HepG2 (cell line): ENCODE data around the gene ZMIZ2. TPM values are rescaled to one million over a fixed set of nuclear protein-coding genes. Genes with fewer than 3 reads are reported as not detected.

Source experiments
- ATAC-seq: fragments of 200-7000 bp; cut with Tn5 transposase; 3 replicates; pipeline ENCODE4 v1.9.1; 2020; ENCODE audit warnings: mild to moderate bottlenecking, moderate library complexity
- BruUV-seq: library from RNA; stranded (reverse); fragments of 400-500 nt; replicated peaks from 2 replicates; lab custom pipeline; 2021; lab: Mats Ljungman, UMichigan
- CTCF ChIA-PET: fragments of 300-600 bp; formaldehyde crosslinking; extraction: SDS; loops from one replicate; lab custom pipeline; 2021; ENCODE audit warnings: low total read pairs, inconsistent platforms, low intra/inter-chr PET ratio; lab: Yijun Ruan, JAX
- POLR2A ChIA-PET: fragments of 350-600 bp; sonication (Branson Sonifier 250); formaldehyde crosslinking; loops from one replicate; lab custom pipeline; 2020; ENCODE audit warnings: antibody characterized with exemption, inconsistent platforms; lab: Yijun Ruan, JAX
- DNase-seq: peaks from one replicate; pipeline ENCODE4 v3.0.0-alpha.2; 2015; ENCODE audit warnings: low spot score
- FAIRE-seq: peaks from 3 replicates; lab custom pipeline; 2011; peaks lifted over from hg19 to GRCh38; lab: Jason Lieb, UNC
- H2AFZ ChIP-seq: one replicate; pipeline ENCODE4 v1.6.1; 2011; ENCODE audit warnings: low read length, inconsistent platforms
- H3K27ac ChIP-seq: fragments of 300-600 bp; 3 replicates; pipeline ENCODE4 v1.8.0; 2011; ENCODE audit warnings: mixed run types, mild to moderate bottlenecking, mixed read lengths, low read length, inconsistent platforms; ENCODE audit not compliant: insufficient read depth; ENCODE audit errors: extremely low read length
- H3K27me3 ChIP-seq, 2 experiments: fragments of 200-600 bp in 1 of 2; 2 replicates in 1 of 2; 3 replicates in 1 of 2; pipeline versions ENCODE4 v1.6.0 to v1.8.0; 2011; ENCODE audit warnings: low read length in 2 of 2, mild to moderate bottlenecking in 2 of 2, moderate library complexity in 2 of 2, inconsistent platforms in 1 of 2; ENCODE audit not compliant: insufficient read depth in 2 of 2, control insufficient read depth in 1 of 2
- H3K36me3 ChIP-seq, 2 experiments: fragments of 200-600 bp in 1 of 2; replicated peaks in 1 of 2; 2 replicates in 1 of 2; 3 replicates in 1 of 2; pipeline versions ENCODE4 v1.5.1 to v1.8.0; 2011; ENCODE audit warnings: low read length in 2 of 2, inconsistent platforms in 1 of 2; ENCODE audit not compliant: insufficient read depth in 2 of 2, control insufficient read depth in 1 of 2
- H3K4me1 ChIP-seq: 2 replicates; pipeline ENCODE4 v1.5.1; 2012; ENCODE audit warnings: low read length, inconsistent platforms; ENCODE audit not compliant: insufficient read depth
- H3K4me2 ChIP-seq: 2 replicates; pipeline ENCODE4 v1.6.0; 2011; ENCODE audit warnings: low read depth, low read length, inconsistent platforms
- H3K4me3 ChIP-seq, 3 experiments: fragments of 200-600 bp in 1 of 3; sonication (generic), shearing (Covaris generic) in 1 of 3; replicated peaks in 1 of 3; 2 replicates each; pipeline ENCODE4 v1.5.1; 2011 to 2016; ENCODE audit warnings: low read length in 3 of 3, inconsistent platforms in 2 of 3, low read depth in 2 of 3, mild to moderate bottlenecking in 2 of 3, control low read depth in 1 of 3, mixed read lengths in 1 of 3; ENCODE audit not compliant: insufficient read depth in 1 of 3
- H3K79me2 ChIP-seq: one replicate; pipeline ENCODE4 v1.6.1; 2011; ENCODE audit warnings: low read length, inconsistent platforms; ENCODE audit not compliant: insufficient read depth
- H3K9ac ChIP-seq: 2 replicates; pipeline ENCODE4 v1.6.0; 2011; ENCODE audit warnings: mild to moderate bottlenecking, low read depth, low read length, inconsistent platforms; ENCODE audit not compliant: insufficient read depth
- H3K9me3 ChIP-seq: 2 replicates; pipeline ENCODE4 v1.5.1; 2012; ENCODE audit warnings: mild to moderate bottlenecking, low read length
- H4K20me1 ChIP-seq: 2 replicates; pipeline ENCODE4 v1.6.0; 2011; ENCODE audit warnings: inconsistent platforms, mild to moderate bottlenecking, low read length, moderate library complexity; ENCODE audit not compliant: insufficient read depth
- ARNT2 ChIP-seq: sonication (generic); formaldehyde crosslinking; IDR thresholded peaks from 2 replicates; pipeline ENCODE4 v1.8.0; 2022; ENCODE audit warnings: mild to moderate bottlenecking, low read depth, missing genetic modification reagents, moderate library complexity
- GFI1 ChIP-seq: sonication (generic); formaldehyde crosslinking; IDR thresholded peaks from 2 replicates; pipeline ENCODE4 v1.5.0; 2020; ENCODE audit warnings: missing genetic modification reagents, mild to moderate bottlenecking, borderline replicate concordance
- HOXD1 ChIP-seq: sonication (generic); formaldehyde crosslinking; IDR thresholded peaks from 2 replicates; pipeline ENCODE4 v1.5.0; 2020; ENCODE audit warnings: missing genetic modification reagents
- IRF2 ChIP-seq: IDR thresholded peaks from 2 replicates; pipeline ENCODE4 v1.6.1; 2018; ENCODE audit warnings: missing genetic modification reagents, missing compliant biosample characterization
- KLF13 ChIP-seq: sonication (generic); formaldehyde crosslinking; IDR thresholded peaks from 2 replicates; pipeline ENCODE4 v1.4.0; 2020; ENCODE audit warnings: mild to moderate bottlenecking, missing genetic modification reagents
- MAX ChIP-seq: IDR thresholded peaks from 2 replicates; pipeline ENCODE4 v1.6.1; 2012; ENCODE audit warnings: inconsistent platforms
- PHF8 ChIP-seq: sonication (generic); formaldehyde crosslinking; IDR thresholded peaks from 2 replicates; pipeline ENCODE4 v1.5.0; 2020; ENCODE audit warnings: missing genetic modification reagents
- RARA ChIP-seq: IDR thresholded peaks from 2 replicates; pipeline ENCODE4 v1.6.1; 2016; ENCODE audit warnings: missing genetic modification reagents, missing compliant biosample characterization
- ZBTB46 ChIP-seq: sonication (generic); formaldehyde crosslinking; IDR thresholded peaks from 2 replicates; pipeline ENCODE4 v1.4.0; 2020; ENCODE audit warnings: mild to moderate bottlenecking, missing genetic modification reagents, borderline replicate concordance
- ZBTB7B ChIP-seq: sonication (generic); formaldehyde crosslinking; IDR thresholded peaks from 2 replicates; pipeline ENCODE4 v1.4.0; 2020; ENCODE audit warnings: missing genetic modification reagents
- ZNF234 ChIP-seq: sonication (generic); formaldehyde crosslinking; conservative IDR thresholded peaks from 2 replicates; pipeline ENCODE4 v1.5.1; 2020; ENCODE audit warnings: mild to moderate bottlenecking, missing genetic modification reagents
- ZNF350 ChIP-seq: sonication (generic); formaldehyde crosslinking; IDR thresholded peaks from 2 replicates; pipeline ENCODE4 v1.4.0; 2020; ENCODE audit warnings: mild to moderate bottlenecking, low read depth, missing genetic modification reagents, borderline replicate concordance
- ZNF441 ChIP-seq: sonication (generic); formaldehyde crosslinking; IDR thresholded peaks from 2 replicates; pipeline ENCODE4 v1.7.0; 2021; ENCODE audit warnings: missing genetic modification reagents, borderline replicate concordance
- ZNF670 ChIP-seq: sonication (generic); formaldehyde crosslinking; IDR thresholded peaks from 2 replicates; pipeline ENCODE4 v1.8.0; 2022; ENCODE audit warnings: mild to moderate bottlenecking, missing genetic modification reagents, borderline replicate concordance
- ZNF768 ChIP-seq: sonication (generic); formaldehyde crosslinking; IDR thresholded peaks from 2 replicates; pipeline ENCODE4 v1.4.0; 2020; ENCODE audit warnings: missing genetic modification reagents
- ZNF879 ChIP-seq: sonication (generic); formaldehyde crosslinking; IDR thresholded peaks from 2 replicates; pipeline ENCODE4 v1.8.1; 2023; ENCODE audit warnings: missing genetic modification reagents
- WGBS: methylation state at CpG from one replicate; pipeline ENCODE4 v1.1.6; 2017; ENCODE audit warnings: low lambda C conversion rate; 5-methylcytosine and 5-hydroxymethylcytosine counted together
- in situ Hi-C: cut with HindIII; loops from 2 replicates; pipeline ENCODE4 v1.10.0; 2017; ENCODE audit warnings: low pct_unique_long_range_greater_than_20kb; ENCODE audit not compliant: extremely low pct_ligation_motif_present
- intact Hi-C: fragments of 100-400 bp; cut with micrococcal nuclease; formaldehyde crosslinking; loops from one replicate; pipeline ENCODE4 v1.10.0; 2022; ENCODE audit not compliant: unreplicated experiment
- polyA plus RNA-seq, 8 experiments: library from polyadenylated mRNA; depleted of rRNA in 3 of 8; stranded (reverse) in 7 of 8; unstranded in 1 of 8; fragments of >200 nt; fragmentation: Illumina TruSeq in 4 of 8; extraction: Trizol in 4 of 8; gene quantifications; 2 replicates each; pipeline versions ENCODE4 v1.2.1 to v1.2.3, GENCODE V29; 2011 to 2016; ENCODE audit warnings: low read depth in 4 of 8, missing spikeins in 1 of 8, mixed read lengths in 1 of 8; ENCODE audit not compliant: insufficient read depth in 1 of 8
- total RNA-seq, 5 experiments: library from RNA; depleted of rRNA; stranded (reverse); fragments of >200 nt; fragmentation: Illumina TruSeq; extraction: Trizol; gene quantifications; 2 replicates each; pipeline ENCODE4 v1.2.3, GENCODE V29; 2016; ENCODE audit warnings: low read depth in 1 of 5
- TF ChIP-seq, protein P1 (sequence below): sonication (generic); formaldehyde crosslinking; conservative IDR thresholded peaks from 2 replicates; pipeline ENCODE4 v1.8.0; 2022; ENCODE audit warnings: mild to moderate bottlenecking, moderate library complexity, missing genetic modification reagents
- TF ChIP-seq, protein P2 (sequence below): sonication (generic); formaldehyde crosslinking; conservative IDR thresholded peaks from 2 replicates; pipeline ENCODE4 v1.5.0; 2020; ENCODE audit warnings: missing genetic modification reagents

ZMIZ2 gene
- total and polyA plus RNA-seq, 2 of the 13 experiments (the other 11 are each of a cell fraction or from before 2014, with no cell fraction given), result 4.9 to 7.9 TPM

DNA sequence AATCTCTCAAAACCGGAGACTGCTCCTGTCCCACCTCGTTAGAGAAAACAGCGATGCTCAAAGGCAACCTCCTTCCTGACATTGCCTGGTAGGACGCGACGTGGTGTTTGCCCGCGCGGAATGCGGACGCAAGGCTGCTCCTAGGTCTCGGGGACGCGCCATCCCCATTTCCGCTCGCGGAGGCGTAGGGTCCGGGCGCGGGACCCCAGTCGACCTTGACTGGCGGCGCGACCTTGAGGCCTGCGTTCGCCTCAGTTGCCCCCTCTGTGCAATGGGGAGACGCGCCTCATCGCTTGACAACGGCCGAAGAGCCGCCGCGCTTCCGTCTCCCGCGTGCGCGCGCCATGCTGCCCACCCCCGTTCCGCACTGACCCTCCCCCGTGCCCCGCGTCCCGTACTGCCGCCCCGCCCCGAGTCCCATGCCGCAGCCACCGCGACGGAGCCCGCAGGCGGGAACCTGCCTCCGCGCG lies 47.4 kb downstream of the ZMIZ2 start:
- no TSS peak for BruUV-seq
- in situ Hi-C loops, result no loop called here
- ATAC-seq, result peak; percentile 56
- ChIA-PET CTCF (no interaction called here), POLR2A (interaction anchor here (1.3 kb wide), 1 partner anchor 52 kb away, joined by 3 read pairs; the partner anchor contains the start of gene H2AZ2)
- Histone ChIP-seq H3K79me2 (peaks cover 34% of the 10 kb centered on the region), H2AFZ (peak overlapping the region; percentile 70), H3K36me3 (peaks cover 6 to 27% of the 10 kb centered on the region in 2 experiments), H3K4me1 (peaks cover 48% of the 10 kb centered on the region), H3K9ac (peak overlapping the region; percentile 82), H3K27me3 (no peaks in the 10 kb centered on the region; a peak in 1 of 5 replicates), H3K4me3 (peak overlapping the region; percentile 60 to 77 (median 69)), H4K20me1 (peaks cover 37% of the 10 kb centered on the region), H3K27ac (peak overlapping the region; percentile 82), H3K4me2 (peak overlapping the region; percentile 87), H3K9me3 (no peaks in the 10 kb centered on the region)
- 2% methylated on average over 7 of the region's 59 CpGs for WGBS
- DNase-seq, result peak; percentile 53
- FAIRE-seq, result no peak
- intact Hi-C loops, result loop anchor here (2.0 to 10.0 kb wide), 3 partner anchors 53 to 1769 kb away; partner anchors contain the start of gene H2AZ2
- TF ChIP-seq, protein P1, sequence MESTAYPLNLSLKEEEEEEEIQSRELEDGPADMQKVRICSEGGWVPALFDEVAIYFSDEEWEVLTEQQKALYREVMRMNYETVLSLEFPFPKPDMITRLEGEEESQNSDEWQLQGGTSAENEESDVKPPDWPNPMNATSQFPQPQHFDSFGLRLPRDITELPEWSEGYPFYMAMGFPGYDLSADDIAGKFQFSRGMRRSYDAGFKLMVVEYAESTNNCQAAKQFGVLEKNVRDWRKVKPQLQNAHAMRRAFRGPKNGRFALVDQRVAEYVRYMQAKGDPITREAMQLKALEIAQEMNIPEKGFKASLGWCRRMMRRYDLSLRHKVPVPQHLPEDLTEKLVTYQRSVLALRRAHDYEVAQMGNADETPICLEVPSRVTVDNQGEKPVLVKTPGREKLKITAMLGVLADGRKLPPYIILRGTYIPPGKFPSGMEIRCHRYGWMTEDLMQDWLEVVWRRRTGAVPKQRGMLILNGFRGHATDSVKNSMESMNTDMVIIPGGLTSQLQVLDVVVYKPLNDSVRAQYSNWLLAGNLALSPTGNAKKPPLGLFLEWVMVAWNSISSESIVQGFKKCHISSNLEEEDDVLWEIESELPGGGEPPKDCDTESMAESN, result peak; percentile 58; the same call in 1 of the 2 replicates
- TF ChIP-seq ZNF670 (CRISPR knock-in tag) (peak; percentile 15; the same call in 1 of the 2 replicates), ZNF441 (CRISPR knock-in tag) (peak; percentile 33; the same call in 1 of the 2 replicates), ZBTB46 (0 out of 2 replicates have a peak, but pooled peaks have one; percentile 9), PHF8 (CRISPR knock-in tag) (peak; percentile 74), IRF2 (CRISPR knock-in tag) (peak; percentile 52; the same call in 1 of the 2 replicates), GFI1 (CRISPR knock-in tag) (no peak), HOXD1 (0 out of 2 replicates have a peak, but pooled peaks have one; percentile 46), ZNF879 (CRISPR knock-in tag) (0 out of 2 replicates have a peak, but pooled peaks have one; percentile 28), MAX (peak; percentile 92), ZNF234 (0 out of 2 replicates have a peak, but pooled peaks have one; percentile 14), ZBTB7B (CRISPR knock-in tag) (0 out of 2 replicates have a peak, but pooled peaks have one; percentile 73), KLF13 (CRISPR knock-in tag) (0 out of 2 replicates have a peak, but pooled peaks have one; percentile 41), ZNF768 (CRISPR knock-in tag) (peak; percentile 55; the same call in 1 of the 2 replicates), RARA (peak; percentile 48), ARNT2 (no peak; the same call in 1 of the 2 replicates), ZNF350 (CRISPR knock-in tag) (0 out of 2 replicates have a peak, but pooled peaks have one; percentile 15)
- TF ChIP-seq, protein P2, sequence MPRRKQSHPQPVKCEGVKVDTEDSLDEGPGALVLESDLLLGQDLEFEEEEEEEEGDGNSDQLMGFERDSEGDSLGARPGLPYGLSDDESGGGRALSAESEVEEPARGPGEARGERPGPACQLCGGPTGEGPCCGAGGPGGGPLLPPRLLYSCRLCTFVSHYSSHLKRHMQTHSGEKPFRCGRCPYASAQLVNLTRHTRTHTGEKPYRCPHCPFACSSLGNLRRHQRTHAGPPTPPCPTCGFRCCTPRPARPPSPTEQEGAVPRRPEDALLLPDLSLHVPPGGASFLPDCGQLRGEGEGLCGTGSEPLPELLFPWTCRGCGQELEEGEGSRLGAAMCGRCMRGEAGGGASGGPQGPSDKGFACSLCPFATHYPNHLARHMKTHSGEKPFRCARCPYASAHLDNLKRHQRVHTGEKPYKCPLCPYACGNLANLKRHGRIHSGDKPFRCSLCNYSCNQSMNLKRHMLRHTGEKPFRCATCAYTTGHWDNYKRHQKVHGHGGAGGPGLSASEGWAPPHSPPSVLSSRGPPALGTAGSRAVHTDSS (CRISPR knock-in tag), result no peak
